Heart right ventricle (tissue), 16 donors: ENCODE measurements around the gene ANO4. TPM values are rescaled to one million over a fixed set of nuclear protein-coding genes. Genes with fewer than 3 reads are reported as not detected.

Experiments used
- ATAC-seq, 8 donors: fragments of 200-7000 bp; cut with Tn5 transposase; one replicate each; pipeline ENCODE4 v1.9.1; 2020; ENCODE audit warnings: mild to moderate bottlenecking in 8 of 8, moderate library complexity in 8 of 8, moderate number of reproducible peaks in 1 of 8
- DNase-seq, 2 donors: peaks; one replicate each; pipeline ENCODE4 v3.0.0-alpha.2; 2020
- H3K27ac ChIP-seq, 10 donors: fragments of 200-600 bp; sonication (generic) in 2 of 10; one replicate each; pipeline versions ENCODE4 v1.5.0 to v1.8.0; 2020 to 2022; ENCODE audit warnings: mild to moderate bottlenecking in 3 of 10
- H3K27me3 ChIP-seq, 7 donors: fragments of 200-600 bp; one replicate each; pipeline ENCODE4 v1.8.0; 2021 to 2022; ENCODE audit warnings: mild to moderate bottlenecking in 2 of 7
- H3K36me3 ChIP-seq, 9 donors: fragments of 200-600 bp; sonication (generic) in 1 of 9; one replicate each; pipeline versions ENCODE4 v1.5.0 to v1.8.0; 2020 to 2022; ENCODE audit warnings: mild to moderate bottlenecking in 2 of 9
- H3K4me1 ChIP-seq, 9 donors: fragments of 200-600 bp; sonication (generic) in 1 of 9; one replicate each; pipeline versions ENCODE4 v1.5.0 to v1.8.0; 2020 to 2022; ENCODE audit warnings: mild to moderate bottlenecking in 4 of 9
- H3K4me3 ChIP-seq, 10 donors: fragments of 200-600 bp; sonication (generic) in 2 of 10; one replicate each; pipeline versions ENCODE4 v1.5.0 to v1.8.0; 2020 to 2022; ENCODE audit warnings: mild to moderate bottlenecking in 7 of 10, moderate library complexity in 2 of 10
- H3K9me3 ChIP-seq, 11 donors: fragments of 200-600 bp in 10 of 11; sonication (generic) in 2 of 11; one replicate each; pipeline versions ENCODE4 v1.5.0 to v1.8.0; 2013 to 2022; ENCODE audit warnings: mild to moderate bottlenecking in 2 of 11, control low read depth in 1 of 11, moderate library complexity in 1 of 11
- WGBS, 2 donors: extraction: QIAGEN DNeasy Blood & Tissue Kit; methylation state at CpG; one replicate each; pipeline ENCODE4 v1.1.7; 2013; ENCODE audit warnings: inconsistent platforms in 1 of 2; 5-methylcytosine and 5-hydroxymethylcytosine counted together
- intact Hi-C, 10 donors: fragments of 100-400 bp; cut with DNase I; formaldehyde crosslinking; loops; one replicate each; pipeline versions ENCODE4 v1.11.1 to v1.14.2; 2022
- polyA plus RNA-seq, 2 donors: library from polyadenylated mRNA; stranded (reverse); fragments of 200-250 nt; gene quantifications; one replicate each; pipeline ENCODE4 v1.2.3, GENCODE V29; 2013
- total RNA-seq, 10 donors: library from RNA; stranded (reverse); fragmentation: NEBNext Ultra II Directional in 3 of 10; extraction: Animal tissue kit (Norgen Biotek cat#: 25700) in 3 of 10; gene quantifications; one replicate each; pipeline versions ENCODE4 v1.2.1 to v1.2.4, GENCODE V29; 2021 to 2023
- TF ChIP-seq, protein P1 (sequence below), 9 donors: fragments of 200-600 bp; sonication (generic) in 2 of 9; IDR thresholded peaks; one replicate each; pipeline versions ENCODE4 v1.5.0 to v1.8.0; 2021 to 2022; ENCODE audit warnings: antibody characterized with exemption in 9 of 9, mild to moderate bottlenecking in 5 of 9, moderate library complexity in 1 of 9
- donor health status: Arrhythmogenic right ventricular cardiomyopathy.
- donor health status: ischemic (EF 13 %, LVEDD 7.1; RV severe dilation, severe dysfunction).
- donor health status: healthy with polysubstance abuse.
- donor health status: DM: no; HTN: yes; CAD: no.
- donor health status: DM: no; HTN: no; CAD: no.
- donor health status: ischemic (EF 25% LVEDD 6.9; RV normal size, moderate dysfunction).
- donor health status: ischemic (EF 25% LVEDD 5.7; RV mildly dilated, moderate dysfunction).
- donor health status: healthy.
- donor health status: DM: yes; HTN: yes; CAD: no.
- donor health status: Ischemic cardiomyopathy.
- donor health status: ischemic (EF 35%, LVEDD 5.7; RV mildly dilated, moderate dysfunction).
- donor health status: nonischemic (EF 11% LVEDD 7.7; RV severe dilation, severe dysfunction).
- donor health status: DM: yes; HTN: yes; CAD: no.
- donor health status: PGD.
- donor health status: ischemic (EF 29% LVEDD 5.4; RV normal size, mild dysfunction).
- donor health status: nonischemic (EF 23%, LVEDD 6.1; RV moderate dilation, normal function).

ANO4 gene
- total and polyA plus RNA-seq, 12 donors: 0.08 to 0.45 (median 0.19) TPM; not detected in 5

DNA sequence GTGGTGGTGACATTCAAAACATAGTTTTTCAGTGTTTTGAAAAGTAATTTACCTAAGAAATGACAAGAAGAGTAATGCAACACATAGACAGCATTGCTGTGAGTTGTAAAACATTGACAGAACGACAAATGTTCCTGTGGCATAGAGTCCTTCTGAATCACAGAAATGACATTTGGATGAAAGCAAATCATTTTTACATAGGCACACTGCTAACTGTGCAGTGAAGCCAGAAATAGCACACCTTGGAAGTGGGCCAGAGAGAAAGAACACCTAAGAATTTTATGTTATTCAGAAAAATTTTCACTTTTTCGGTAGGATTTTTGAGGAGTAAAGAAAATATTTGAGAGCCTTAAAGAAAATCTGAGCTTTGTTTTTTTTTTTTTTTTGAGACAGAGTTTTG, 100.6 kb downstream of the ANO4 start:
- Histone ChIP-seq H3K36me3 (no peaks in the 10 kb centered on the region), H3K27ac (no peak overlapping the region), H3K4me1 (no peaks in the 10 kb centered on the region), H3K27me3 (no peaks in the 10 kb centered on the region), H3K9me3 (no peaks in the 10 kb centered on the region), H3K4me3 (no peak overlapping the region)
- TF ChIP-seq, protein P1, sequence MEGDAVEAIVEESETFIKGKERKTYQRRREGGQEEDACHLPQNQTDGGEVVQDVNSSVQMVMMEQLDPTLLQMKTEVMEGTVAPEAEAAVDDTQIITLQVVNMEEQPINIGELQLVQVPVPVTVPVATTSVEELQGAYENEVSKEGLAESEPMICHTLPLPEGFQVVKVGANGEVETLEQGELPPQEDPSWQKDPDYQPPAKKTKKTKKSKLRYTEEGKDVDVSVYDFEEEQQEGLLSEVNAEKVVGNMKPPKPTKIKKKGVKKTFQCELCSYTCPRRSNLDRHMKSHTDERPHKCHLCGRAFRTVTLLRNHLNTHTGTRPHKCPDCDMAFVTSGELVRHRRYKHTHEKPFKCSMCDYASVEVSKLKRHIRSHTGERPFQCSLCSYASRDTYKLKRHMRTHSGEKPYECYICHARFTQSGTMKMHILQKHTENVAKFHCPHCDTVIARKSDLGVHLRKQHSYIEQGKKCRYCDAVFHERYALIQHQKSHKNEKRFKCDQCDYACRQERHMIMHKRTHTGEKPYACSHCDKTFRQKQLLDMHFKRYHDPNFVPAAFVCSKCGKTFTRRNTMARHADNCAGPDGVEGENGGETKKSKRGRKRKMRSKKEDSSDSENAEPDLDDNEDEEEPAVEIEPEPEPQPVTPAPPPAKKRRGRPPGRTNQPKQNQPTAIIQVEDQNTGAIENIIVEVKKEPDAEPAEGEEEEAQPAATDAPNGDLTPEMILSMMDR (IDR thresholded peaks at IDR 0.05): no peak
- intact Hi-C loops: no loop called here
- ATAC-seq: no peak
- DNase-seq: no peak
- WGBS, 2 donors: 75 to 84% methylated on average over 2 of the region's 2 CpGs

GRCh38 chr12:100896192-100896591, 101.6 kb downstream of the ANO4 start:
- no peak for ATAC-seq
- no peaks in the 10 kb centered on the region for H3K4me1 ChIP-seq
- no peak overlapping the region for H3K4me3 ChIP-seq
- no peaks in the 10 kb centered on the region for H3K9me3 ChIP-seq
- H3K27me3 ChIP-seq: no peaks in the 10 kb centered on the region
- H3K36me3 ChIP-seq: no peaks in the 10 kb centered on the region
- TF ChIP-seq, protein P1 (IDR thresholded peaks at IDR 0.05): no peak
- H3K27ac ChIP-seq: no peak overlapping the region
- 73 to 81% methylated on average over 5 of the region's 5 CpGs for WGBS, 2 donors
- no peak for DNase-seq
- intact Hi-C loops: no loop called here

GRCh38 chr12:100897240-100897639, 102.7 kb downstream of the ANO4 start:
- intact Hi-C loops: no loop called here
- 68 to 71% methylated on average over 5 of the region's 5 CpGs for whole genome bisulfite sequencing, 2 donors
- DNase-seq (no peak), ATAC-seq (no peak)
- Histone ChIP-seq H3K4me3 (no peak overlapping the region), H3K27me3 (no peaks in the 10 kb centered on the region), H3K4me1 (no peaks in the 10 kb centered on the region), H3K27ac (no peak overlapping the region), H3K36me3 (no peaks in the 10 kb centered on the region), H3K9me3 (no peaks in the 10 kb centered on the region)
- TF ChIP-seq, protein P1 (IDR thresholded peaks at IDR 0.05): no peak

GRCh38 chr12:100899301-100899700, 104.7 kb downstream of the ANO4 start:
- no peaks in the 10 kb centered on the region for H3K27me3 ChIP-seq
- DNase-seq (no peak), ATAC-seq (no peak)
- no peak overlapping the region for H3K27ac ChIP-seq
- no peaks in the 10 kb centered on the region for H3K9me3 ChIP-seq
- H3K4me1 ChIP-seq: no peaks in the 10 kb centered on the region
- no peaks in the 10 kb centered on the region for H3K36me3 ChIP-seq
- WGBS, 2 donors: 69 to 73% methylated on average over 3 of the region's 3 CpGs
- intact Hi-C loops: no loop called here
- TF ChIP-seq, protein P1 (IDR thresholded peaks at IDR 0.05): no peak
- no peak overlapping the region for H3K4me3 ChIP-seq
